GM23338 (cell line): ENCODE data around the gene KRT83. TPM values are rescaled to one million over a fixed set of nuclear protein-coding genes. Genes with fewer than 3 reads are reported as not detected.

Source experiments
- ATAC-seq: fragments of 200-7000 bp; cut with Tn5 transposase; 3 replicates; pipeline ENCODE4 v1.9.1; 2020
- DNase-seq: peaks from one replicate; pipeline ENCODE4 v3.0.0-alpha.2; 2015; ENCODE audit warnings: low spot score
- H2AFZ ChIP-seq: fragments of 200-600 bp; sonication (generic); 2 replicates; pipeline ENCODE4 v1.8.0; 2016; ENCODE audit warnings: antibody characterized with exemption, mild to moderate bottlenecking, moderate library complexity
- H3F3A ChIP-seq: fragments of 200-600 bp; sonication (generic); replicated peaks from 2 replicates; pipeline ENCODE4 v1.8.0; 2017; ENCODE audit warnings: antibody characterized with exemption, mixed run types, low read depth
- H3K27ac ChIP-seq: fragments of 200-600 bp; sonication (generic); 2 replicates; pipeline ENCODE4 v1.6.1; 2016; ENCODE audit warnings: low read depth
- H3K27me3 ChIP-seq: fragments of 200-600 bp; sonication (generic); 2 replicates; pipeline ENCODE4 v1.8.0; 2016; ENCODE audit warnings: mild to moderate bottlenecking, mixed run types, moderate library complexity; ENCODE audit not compliant: insufficient read depth
- H3K36me3 ChIP-seq: fragments of 200-600 bp; sonication (generic); 2 replicates; pipeline ENCODE4 v1.8.0; 2016; ENCODE audit warnings: mild to moderate bottlenecking; ENCODE audit not compliant: insufficient read depth
- H3K4me1 ChIP-seq: fragments of 200-600 bp; sonication (generic); 2 replicates; pipeline ENCODE4 v1.8.0; 2016; ENCODE audit warnings: mild to moderate bottlenecking, moderate library complexity; ENCODE audit not compliant: insufficient read depth
- H3K4me2 ChIP-seq: fragments of 200-600 bp; sonication (generic); 2 replicates; pipeline ENCODE4 v1.7.1; 2017; ENCODE audit warnings: mixed run types
- H3K4me3 ChIP-seq: fragments of 200-600 bp; sonication (generic); 2 replicates; pipeline ENCODE4 v1.6.1; 2016; ENCODE audit warnings: mixed run types
- H3K79me2 ChIP-seq: fragments of 200-600 bp; sonication (generic); replicated peaks from 2 replicates; pipeline ENCODE4 v1.8.0; 2017; ENCODE audit warnings: mild to moderate bottlenecking; ENCODE audit not compliant: insufficient read depth
- H3K9me2 ChIP-seq: fragments of 200-600 bp; sonication (generic); 2 replicates; pipeline ENCODE4 v1.8.0; 2017; ENCODE audit not compliant: insufficient read depth
- H4K20me1 ChIP-seq: fragments of 200-600 bp; sonication (generic); replicated peaks from 2 replicates; pipeline ENCODE4 v1.8.0; 2017; ENCODE audit warnings: mild to moderate bottlenecking; ENCODE audit not compliant: insufficient read depth
- H3K27ac Mint-ChIP-seq: 2 replicates; pipeline ENCODE4 v1.8.0; 2020; ENCODE audit warnings: inconsistent platforms, mild to moderate bottlenecking, moderate library complexity, mixed read lengths
- H3K27me3 Mint-ChIP-seq: 3 replicates; pipeline ENCODE4 v1.8.0; 2022; ENCODE audit warnings: low read depth, mild to moderate bottlenecking, moderate library complexity, mixed read lengths, inconsistent platforms; ENCODE audit not compliant: insufficient read depth, poor library complexity
- H3K36me3 Mint-ChIP-seq: 3 replicates; pipeline ENCODE4 v1.8.0; 2021; ENCODE audit warnings: low read depth, mild to moderate bottlenecking, inconsistent platforms, moderate library complexity, mixed read lengths
- H3K4me1 Mint-ChIP-seq: 3 replicates; pipeline ENCODE4 v1.8.0; 2020; ENCODE audit warnings: mild to moderate bottlenecking, inconsistent platforms, mixed read lengths
- H3K4me3 Mint-ChIP-seq: 3 replicates; pipeline ENCODE4 v1.8.0; 2021; ENCODE audit warnings: moderate library complexity, mild to moderate bottlenecking, inconsistent platforms, mixed read lengths
- H3K9me3 Mint-ChIP-seq: 3 replicates; pipeline ENCODE4 v1.8.0; 2020; ENCODE audit warnings: moderate library complexity, mild to moderate bottlenecking, inconsistent platforms, mixed read lengths
- CREB1 ChIP-seq: fragments of 250-450 bp; sonication (Bioruptor Pico); IDR thresholded peaks from 2 replicates; pipeline ENCODE4 v1.5.0; 2020; ENCODE audit warnings: low read depth, mild to moderate bottlenecking, moderate library complexity
- CTCF ChIP-seq, 2 experiments: fragments of 200-600 bp in 1 of 2; sonication (generic) in 1 of 2; conservative IDR thresholded peaks; 2 replicates each; pipeline versions ENCODE4 v1.5.1 to v1.6.1; 2016 to 2017; ENCODE audit warnings: antibody characterized with exemption in 2 of 2, low read depth in 2 of 2, mild to moderate bottlenecking in 2 of 2, moderate library complexity in 1 of 2
- EZH2 ChIP-seq: fragments of 200-600 bp; sonication (generic); IDR thresholded peaks from one replicate; pipeline ENCODE4 v1.8.0; 2017; ENCODE audit warnings: antibody characterized with exemption, mild to moderate bottlenecking, low read depth; ENCODE audit not compliant: unreplicated experiment
- EZH2phosphoT487 ChIP-seq: fragments of 200-600 bp; sonication (generic); IDR thresholded peaks from one replicate; pipeline ENCODE4 v1.8.1; 2018; ENCODE audit warnings: antibody characterized with exemption; ENCODE audit not compliant: unreplicated experiment
- JUNB ChIP-seq: IDR thresholded peaks from one replicate; pipeline ENCODE4 v1.6.1; 2016; ENCODE audit warnings: antibody characterized with exemption; ENCODE audit not compliant: unreplicated experiment
- NANOG ChIP-seq: IDR thresholded peaks from 2 replicates; pipeline ENCODE4 v1.6.1; 2016; ENCODE audit warnings: antibody characterized with exemption, borderline replicate concordance
- POLR2AphosphoS5 ChIP-seq: IDR thresholded peaks from 2 replicates; pipeline ENCODE4 v1.6.1; 2016; ENCODE audit warnings: antibody characterized with exemption, low read depth
- REST ChIP-seq: IDR thresholded peaks from one replicate; pipeline ENCODE4 v1.6.1; 2018; ENCODE audit warnings: antibody characterized with exemption; ENCODE audit not compliant: unreplicated experiment
- STAT1 ChIP-seq: IDR thresholded peaks from one replicate; pipeline ENCODE4 v1.6.1; 2016; ENCODE audit warnings: antibody characterized with exemption; ENCODE audit not compliant: unreplicated experiment
- ZNF114 ChIP-seq: fragments of 250-450 bp; sonication (Bioruptor Pico); IDR thresholded peaks from 2 replicates; pipeline ENCODE4 v1.5.0; 2020; ENCODE audit warnings: mild to moderate bottlenecking, moderate library complexity
- ZNF331 ChIP-seq: fragments of 250-450 bp; sonication (Bioruptor Pico); IDR thresholded peaks from 2 replicates; pipeline ENCODE4 v1.5.0; 2020; ENCODE audit warnings: low read depth, mild to moderate bottlenecking, moderate library complexity
- polyA plus RNA-seq: library from polyadenylated mRNA; unstranded; fragments of >200 nt; fragmentation: Nextera tagmentation; extraction: Ambion mirVana; gene quantifications from 2 replicates; pipeline ENCODE4 v1.2.1, GENCODE V29; 2016
- total RNA-seq: library from RNA; depleted of rRNA; stranded (reverse); fragments of >200 nt; shearing (Covaris generic); gene quantifications from 2 replicates; pipeline ENCODE4 v1.2.3, GENCODE V29; 2014
- TF ChIP-seq, protein P1 (sequence below): IDR thresholded peaks from 2 replicates; pipeline ENCODE4 v1.6.1; 2016; ENCODE audit warnings: antibody characterized with exemption
- TF ChIP-seq, protein P2 (sequence below): fragments of 250-450 bp; sonication (Bioruptor Pico); IDR thresholded peaks from 2 replicates; pipeline ENCODE4 v1.5.0; 2020; ENCODE audit warnings: mild to moderate bottlenecking, moderate library complexity

The KRT83 gene
- total and polyA plus RNA-seq, 2 experiments from 2014 or later: not detected

DNA sequence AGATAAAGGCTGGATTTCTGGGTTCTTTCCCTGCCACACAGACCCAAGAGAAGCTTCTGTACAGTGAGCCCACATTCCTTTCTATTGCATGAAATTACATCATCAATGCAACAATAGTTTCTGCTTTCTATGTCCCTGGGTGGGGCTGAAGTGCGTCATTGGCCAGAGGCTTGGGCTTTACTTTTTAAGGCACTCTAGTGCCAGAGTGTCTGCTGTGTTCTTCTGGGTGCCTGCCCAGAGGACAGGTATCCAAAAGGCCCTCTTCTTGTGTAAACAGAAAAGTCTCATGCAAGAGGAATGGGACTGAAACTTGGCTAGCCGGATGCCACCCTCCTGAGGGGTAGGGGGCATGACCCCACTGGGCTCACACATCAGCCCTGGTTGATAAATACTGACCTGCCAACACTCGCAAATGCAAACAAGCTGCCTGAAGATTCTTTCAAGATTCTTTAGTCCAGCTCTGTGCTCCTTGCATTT lies 40.8 kb downstream of the KRT83 start:
- H3K4me2 ChIP-seq: no peak overlapping the region
- peaks cover 11% of the 10 kb centered on the region for H3K27me3 Mint-ChIP-seq
- H3K4me3 Mint-ChIP-seq: no peak overlapping the region
- no peaks in the 10 kb centered on the region; the same call in 1 of the 2 replicates for H3K4me1 ChIP-seq
- no peak overlapping the region for H3K27ac Mint-ChIP-seq
- H3K36me3 ChIP-seq: no peaks in the 10 kb centered on the region
- H4K20me1 ChIP-seq: no peaks in the 10 kb centered on the region
- H3F3A ChIP-seq: no peaks in the 10 kb centered on the region
- H3K36me3 Mint-ChIP-seq: no peaks in the 10 kb centered on the region
- no peak overlapping the region for H2AFZ ChIP-seq
- ATAC-seq: no peak
- H3K27me3 ChIP-seq: peaks cover 11% of the 10 kb centered on the region
- H3K4me3 ChIP-seq: no peak overlapping the region
- no peak for TF ChIP-seq EZH2
- no peak for TF ChIP-seq POLR2AphosphoS5
- no peak for TF ChIP-seq STAT1
- TF ChIP-seq, protein P1, sequence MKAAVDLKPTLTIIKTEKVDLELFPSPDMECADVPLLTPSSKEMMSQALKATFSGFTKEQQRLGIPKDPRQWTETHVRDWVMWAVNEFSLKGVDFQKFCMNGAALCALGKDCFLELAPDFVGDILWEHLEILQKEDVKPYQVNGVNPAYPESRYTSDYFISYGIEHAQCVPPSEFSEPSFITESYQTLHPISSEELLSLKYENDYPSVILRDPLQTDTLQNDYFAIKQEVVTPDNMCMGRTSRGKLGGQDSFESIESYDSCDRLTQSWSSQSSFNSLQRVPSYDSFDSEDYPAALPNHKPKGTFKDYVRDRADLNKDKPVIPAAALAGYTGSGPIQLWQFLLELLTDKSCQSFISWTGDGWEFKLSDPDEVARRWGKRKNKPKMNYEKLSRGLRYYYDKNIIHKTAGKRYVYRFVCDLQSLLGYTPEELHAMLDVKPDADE: no peak
- no peak for TF ChIP-seq NANOG
- TF ChIP-seq JUNB: no peak
- TF ChIP-seq, protein P2, sequence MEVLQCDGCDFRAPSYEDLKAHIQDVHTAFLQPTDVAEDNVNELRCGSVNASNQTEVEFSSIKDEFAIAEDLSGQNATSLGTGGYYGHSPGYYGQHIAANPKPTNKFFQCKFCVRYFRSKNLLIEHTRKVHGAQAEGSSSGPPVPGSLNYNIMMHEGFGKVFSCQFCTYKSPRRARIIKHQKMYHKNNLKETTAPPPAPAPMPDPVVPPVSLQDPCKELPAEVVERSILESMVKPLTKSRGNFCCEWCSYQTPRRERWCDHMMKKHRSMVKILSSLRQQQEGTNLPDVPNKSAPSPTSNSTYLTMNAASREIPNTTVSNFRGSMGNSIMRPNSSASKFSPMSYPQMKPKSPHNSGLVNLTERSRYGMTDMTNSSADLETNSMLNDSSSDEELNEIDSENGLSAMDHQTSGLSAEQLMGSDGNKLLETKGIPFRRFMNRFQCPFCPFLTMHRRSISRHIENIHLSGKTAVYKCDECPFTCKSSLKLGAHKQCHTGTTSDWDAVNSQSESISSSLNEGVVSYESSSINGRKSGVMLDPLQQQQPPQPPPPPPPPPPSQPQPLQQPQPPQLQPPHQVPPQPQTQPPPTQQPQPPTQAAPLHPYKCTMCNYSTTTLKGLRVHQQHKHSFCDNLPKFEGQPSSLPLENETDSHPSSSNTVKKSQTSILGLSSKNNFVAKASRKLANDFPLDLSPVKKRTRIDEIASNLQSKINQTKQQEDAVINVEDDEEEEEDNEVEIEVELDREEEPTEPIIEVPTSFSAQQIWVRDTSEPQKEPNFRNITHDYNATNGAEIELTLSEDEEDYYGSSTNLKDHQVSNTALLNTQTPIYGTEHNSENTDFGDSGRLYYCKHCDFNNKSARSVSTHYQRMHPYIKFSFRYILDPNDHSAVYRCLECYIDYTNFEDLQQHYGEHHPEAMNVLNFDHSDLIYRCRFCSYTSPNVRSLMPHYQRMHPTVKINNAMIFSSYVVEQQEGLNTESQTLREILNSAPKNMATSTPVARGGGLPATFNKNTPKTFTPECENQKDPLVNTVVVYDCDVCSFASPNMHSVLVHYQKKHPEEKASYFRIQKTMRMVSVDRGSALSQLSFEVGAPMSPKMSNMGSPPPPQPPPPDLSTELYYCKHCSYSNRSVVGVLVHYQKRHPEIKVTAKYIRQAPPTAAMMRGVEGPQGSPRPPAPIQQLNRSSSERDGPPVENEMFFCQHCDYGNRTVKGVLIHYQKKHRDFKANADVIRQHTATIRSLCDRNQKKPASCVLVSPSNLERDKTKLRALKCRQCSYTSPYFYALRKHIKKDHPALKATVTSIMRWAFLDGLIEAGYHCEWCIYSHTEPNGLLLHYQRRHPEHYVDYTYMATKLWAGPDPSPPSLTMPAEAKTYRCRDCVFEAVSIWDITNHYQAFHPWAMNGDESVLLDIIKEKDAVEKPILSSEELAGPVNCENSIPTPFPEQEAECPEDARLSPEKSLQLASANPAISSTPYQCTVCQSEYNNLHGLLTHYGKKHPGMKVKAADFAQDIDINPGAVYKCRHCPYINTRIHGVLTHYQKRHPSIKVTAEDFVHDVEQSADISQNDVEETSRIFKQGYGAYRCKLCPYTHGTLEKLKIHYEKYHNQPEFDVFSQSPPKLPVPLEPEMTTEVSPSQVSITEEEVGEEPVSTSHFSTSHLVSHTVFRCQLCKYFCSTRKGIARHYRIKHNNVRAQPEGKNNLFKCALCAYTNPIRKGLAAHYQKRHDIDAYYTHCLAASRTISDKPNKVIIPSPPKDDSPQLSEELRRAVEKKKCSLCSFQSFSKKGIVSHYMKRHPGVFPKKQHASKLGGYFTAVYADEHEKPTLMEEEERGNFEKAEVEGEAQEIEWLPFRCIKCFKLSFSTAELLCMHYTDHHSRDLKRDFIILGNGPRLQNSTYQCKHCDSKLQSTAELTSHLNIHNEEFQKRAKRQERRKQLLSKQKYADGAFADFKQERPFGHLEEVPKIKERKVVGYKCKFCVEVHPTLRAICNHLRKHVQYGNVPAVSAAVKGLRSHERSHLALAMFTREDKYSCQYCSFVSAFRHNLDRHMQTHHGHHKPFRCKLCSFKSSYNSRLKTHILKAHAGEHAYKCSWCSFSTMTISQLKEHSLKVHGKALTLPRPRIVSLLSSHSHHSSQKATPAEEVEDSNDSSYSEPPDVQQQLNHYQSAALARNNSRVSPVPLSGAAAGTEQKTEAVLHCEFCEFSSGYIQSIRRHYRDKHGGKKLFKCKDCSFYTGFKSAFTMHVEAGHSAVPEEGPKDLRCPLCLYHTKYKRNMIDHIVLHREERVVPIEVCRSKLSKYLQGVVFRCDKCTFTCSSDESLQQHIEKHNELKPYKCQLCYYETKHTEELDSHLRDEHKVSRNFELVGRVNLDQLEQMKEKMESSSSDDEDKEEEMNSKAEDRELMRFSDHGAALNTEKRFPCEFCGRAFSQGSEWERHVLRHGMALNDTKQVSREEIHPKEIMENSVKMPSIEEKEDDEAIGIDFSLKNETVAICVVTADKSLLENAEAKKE (CRISPR knock-in tag): no peak
- TF ChIP-seq ZNF331 (CRISPR knock-in tag): no peak
- no peak for TF ChIP-seq ZNF114 (CRISPR knock-in tag)
- TF ChIP-seq CREB1: no peak
- TF ChIP-seq REST: no peak
- no peak for TF ChIP-seq EZH2phosphoT487
- no peak for TF ChIP-seq CTCF (conservative IDR thresholded peaks at IDR 0.05; ENCODE audit: low read depth in 2 of 2)
- H3K9me2 ChIP-seq: 0 out of 2 replicates have a peak, but pooled peaks cover 3% of the 10 kb centered on the region
- DNase-seq: no peak
- no peaks in the 10 kb centered on the region for H3K4me1 Mint-ChIP-seq
- H3K27ac ChIP-seq: no peak overlapping the region
- H3K9me3 Mint-ChIP-seq: no peaks in the 10 kb centered on the region
- H3K79me2 ChIP-seq: no peaks in the 10 kb centered on the region
